Ovary (tissue), 9 donors: ENCODE measurements around the gene ADGRD1. TPM values are rescaled to one million over a fixed set of nuclear protein-coding genes. Genes with fewer than 3 reads are reported as not detected.

Experiments used
- DNase-seq, 5 donors: peaks; one replicate each; pipeline ENCODE4 v3.0.0-alpha.2; 2019 to 2020
- H3K27ac ChIP-seq, 2 donors: fragments of 200-600 bp; one replicate each; pipeline versions ENCODE4 v1.5.1 to v1.8.0; 2019 to 2022
- H3K27me3 ChIP-seq: fragments of 200-600 bp; one replicate; pipeline ENCODE4 v1.8.0; 2022
- H3K36me3 ChIP-seq: fragments of 200-600 bp; sonication (generic); one replicate; pipeline ENCODE4 v1.5.1; 2019
- H3K4me1 ChIP-seq: one replicate; pipeline ENCODE4 v1.8.1; 2013; ENCODE audit warnings: mild to moderate bottlenecking, moderate library complexity; ENCODE audit not compliant: insufficient read depth
- H3K4me3 ChIP-seq: fragments of 200-600 bp; sonication (generic); one replicate; pipeline ENCODE4 v1.5.1; 2017
- H3K9me3 ChIP-seq, 2 donors: fragments of 200-600 bp in 1 of 2; sonication (generic) in 1 of 2; one replicate each; pipeline versions ENCODE4 v1.5.1 to v1.8.1; 2013 to 2019; ENCODE audit warnings: mild to moderate bottlenecking in 1 of 2, moderate library complexity in 1 of 2
- EP300 ChIP-seq: sonication (generic); formaldehyde crosslinking; IDR thresholded peaks from one replicate; pipeline ENCODE4 v1.6.1; 2017; ENCODE audit warnings: antibody characterized with exemption
- POLR2A ChIP-seq: fragments of 450-650 bp; IDR thresholded peaks from one replicate; pipeline ENCODE4 v1.6.1; 2017; ENCODE audit warnings: antibody characterized with exemption, mild to moderate bottlenecking, moderate library complexity
- WGBS, 3 donors: extraction: QIAGEN DNeasy Blood & Tissue Kit in 1 of 3; methylation state at CpG; one replicate each; pipeline versions ENCODE4 v1.1.5 to v1.1.7; 2013 to 2017; 5-methylcytosine and 5-hydroxymethylcytosine counted together
- intact Hi-C, 4 donors: fragments of 100-400 bp; cut with DNase I; formaldehyde crosslinking; loops; one replicate each; pipeline versions ENCODE4 v1.11.0 to v1.15.1; 2022 to 2023
- polyA plus RNA-seq, 2 donors: library from polyadenylated mRNA; stranded (reverse); fragments of 200-250 nt in 1 of 2; fragments of 350-450 nt in 1 of 2; fragmentation: Illumina TruSeq in 1 of 2; extraction: RNeasy Lipid Tissue Mini Kit (QIAGEN cat#74804) in 1 of 2; gene quantifications; one replicate each; pipeline ENCODE4 v1.2.3, GENCODE V29; 2013 to 2014
- total RNA-seq, 7 donors: library from RNA; depleted of rRNA in 2 of 7; stranded (reverse); fragments of >200 nt in 2 of 7; fragmentation: NEBNext Ultra II Directional in 3 of 7; extraction: Animal tissue kit (Norgen Biotek cat#: 25700) in 3 of 7; gene quantifications; one replicate each; pipeline versions ENCODE4 v1.1.0 to v1.2.4, GENCODE V29; 2016 to 2023
- TF ChIP-seq, protein P1 (sequence below), 3 donors: fragments of 450-650 bp in 2 of 3; fragments of 200-600 bp in 1 of 3; IDR thresholded peaks; one replicate each; pipeline versions ENCODE4 v1.5.1 to v1.8.0; 2016 to 2022; ENCODE audit warnings: antibody characterized with exemption in 3 of 3, mild to moderate bottlenecking in 1 of 3
- donor health status: DM: no; HTN: no; CAD: no; lungs with moderate emphysema.
- donor health status: DM: no; HTN: no; CAD: no.
- donor health status: Bipolar disorder and iron deficiency.
- donor health status: DM: yes; HTN: yes; CAD: no.
- donor health status: DM: no; HTN: no; CAD: no.
- donor health status: DM: yes; HTN: yes; CAD: no.

ADGRD1 gene
- total and polyA plus RNA-seq, 9 donors: 7.6 to 75.3 (median 25.9) TPM

GRCh38 chr12:131087991-131088700 lies 134.4 kb downstream of the ADGRD1 start:
- WGBS, 3 donors: 88 to 92% (median 91%) methylated on average over 38 of the region's 38 CpGs
- H3K4me1 ChIP-seq: no peaks in the 10 kb centered on the region
- intact Hi-C loops: no loop called here
- no peak overlapping the region for H3K4me3 ChIP-seq
- TF ChIP-seq, protein P1, sequence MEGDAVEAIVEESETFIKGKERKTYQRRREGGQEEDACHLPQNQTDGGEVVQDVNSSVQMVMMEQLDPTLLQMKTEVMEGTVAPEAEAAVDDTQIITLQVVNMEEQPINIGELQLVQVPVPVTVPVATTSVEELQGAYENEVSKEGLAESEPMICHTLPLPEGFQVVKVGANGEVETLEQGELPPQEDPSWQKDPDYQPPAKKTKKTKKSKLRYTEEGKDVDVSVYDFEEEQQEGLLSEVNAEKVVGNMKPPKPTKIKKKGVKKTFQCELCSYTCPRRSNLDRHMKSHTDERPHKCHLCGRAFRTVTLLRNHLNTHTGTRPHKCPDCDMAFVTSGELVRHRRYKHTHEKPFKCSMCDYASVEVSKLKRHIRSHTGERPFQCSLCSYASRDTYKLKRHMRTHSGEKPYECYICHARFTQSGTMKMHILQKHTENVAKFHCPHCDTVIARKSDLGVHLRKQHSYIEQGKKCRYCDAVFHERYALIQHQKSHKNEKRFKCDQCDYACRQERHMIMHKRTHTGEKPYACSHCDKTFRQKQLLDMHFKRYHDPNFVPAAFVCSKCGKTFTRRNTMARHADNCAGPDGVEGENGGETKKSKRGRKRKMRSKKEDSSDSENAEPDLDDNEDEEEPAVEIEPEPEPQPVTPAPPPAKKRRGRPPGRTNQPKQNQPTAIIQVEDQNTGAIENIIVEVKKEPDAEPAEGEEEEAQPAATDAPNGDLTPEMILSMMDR (IDR thresholded peaks at IDR 0.05): no peak
- TF ChIP-seq POLR2A: no peak
- no peak overlapping the region for H3K27ac ChIP-seq
- H3K9me3 ChIP-seq: no peaks in the 10 kb centered on the region
- peak; percentile 6 to 27 (median 13) for DNase-seq
- no peaks in the 10 kb centered on the region for H3K27me3 ChIP-seq
- no peaks in the 10 kb centered on the region for H3K36me3 ChIP-seq

- TF ChIP-seq, protein P1 (IDR thresholded peaks at IDR 0.05): no peak
- no peak for TF ChIP-seq EP300
- no peak for TF ChIP-seq POLR2A
- H3K9me3 ChIP-seq: no peaks in the 10 kb centered on the region
- no peak overlapping the region for H3K27ac ChIP-seq
- WGBS, 3 donors: 89 to 93% (median 91%) methylated on average over 28 of the region's 28 CpGs
- H3K4me3 ChIP-seq: no peak overlapping the region
- H3K4me1 ChIP-seq: no peaks in the 10 kb centered on the region
- intact Hi-C loops: no loop called here
- DNase-seq: peak in 3 of 5 donors; percentile 7 to 11 (median 8)
- H3K36me3 ChIP-seq: no peaks in the 10 kb centered on the region
- H3K27me3 ChIP-seq: no peaks in the 10 kb centered on the region
Observed at GRCh38 chr12:131088701-131089530, 135.2 kb downstream of the ADGRD1 start.

- no peak overlapping the region for H3K27ac ChIP-seq
- WGBS, 3 donors: 67 to 71% (median 70%) methylated on average over 10 to 11 of the region's 11 CpGs
- H3K4me3 ChIP-seq: no peak overlapping the region
- H3K9me3 ChIP-seq: no peaks in the 10 kb centered on the region
- peak in 4 of 5 donors; percentile 7 to 28 (median 9) for DNase-seq
- no peaks in the 10 kb centered on the region for H3K27me3 ChIP-seq
- intact Hi-C loops: no loop called here
- no peaks in the 10 kb centered on the region for H3K36me3 ChIP-seq
- no peaks in the 10 kb centered on the region for H3K4me1 ChIP-seq
- TF ChIP-seq, protein P1 (IDR thresholded peaks at IDR 0.05): no peak
- TF ChIP-seq EP300 (no peak), POLR2A (no peak)
Observed at GRCh38 chr12:131089531-131090273, 136.0 kb downstream of the ADGRD1 start.
